Activated naive CD4-positive, alpha-beta T cell treated with anti-CD3 and anti-CD28 coated beads, Interleukin-2, amount 50 U/mL, for 24 hours (primary cell): ENCODE results near the gene SORBS1.
"Not testable (repeated sequence)": the region's sequence is repeated elsewhere in the genome, so short reads cannot be mapped to it uniquely, and the experiment has no call there.

Experiments
- H3K27ac Mint-ChIP-seq: one replicate; pipeline ENCODE4 v1.8.0; 2021; ENCODE audit warnings: mild to moderate bottlenecking, mixed read lengths
- H3K27me3 Mint-ChIP-seq: one replicate; pipeline ENCODE4 v1.8.0; 2021; ENCODE audit warnings: mixed read lengths
- H3K36me3 Mint-ChIP-seq: one replicate; pipeline ENCODE4 v1.8.0; 2021; ENCODE audit warnings: mixed read lengths
- H3K4me1 Mint-ChIP-seq: one replicate; pipeline ENCODE4 v1.8.0; 2021; ENCODE audit warnings: mixed read lengths
- H3K4me3 Mint-ChIP-seq: one replicate; pipeline ENCODE4 v1.8.0; 2021; ENCODE audit warnings: mild to moderate bottlenecking, mixed read lengths
- H3K9me3 Mint-ChIP-seq: one replicate; pipeline ENCODE4 v1.8.0; 2021; ENCODE audit warnings: mixed read lengths

The SORBS1 gene

GRCh38 chr10:95477175-95477520 is 84.0 kb downstream of the SORBS1 start:
- no peaks in the 10 kb centered on the region for H3K27me3 Mint-ChIP-seq
- H3K4me3 Mint-ChIP-seq = no peak overlapping the region
- no peaks in the 10 kb centered on the region for H3K4me1 Mint-ChIP-seq
- no peaks in the 10 kb centered on the region for H3K36me3 Mint-ChIP-seq
- no peak overlapping the region for H3K27ac Mint-ChIP-seq
- no peaks in the 10 kb centered on the region for H3K9me3 Mint-ChIP-seq

- H3K4me1 Mint-ChIP-seq = no peaks in the 10 kb centered on the region
- no peak overlapping the region for H3K4me3 Mint-ChIP-seq
- H3K27me3 Mint-ChIP-seq = no peaks in the 10 kb centered on the region
- no peaks in the 10 kb centered on the region for H3K9me3 Mint-ChIP-seq
- H3K27ac Mint-ChIP-seq = no peak overlapping the region
- no peaks in the 10 kb centered on the region for H3K36me3 Mint-ChIP-seq
These were observed 84.5 kb downstream of the SORBS1 start for GRCh38 chr10:95476469-95477174.

- H3K36me3 Mint-ChIP-seq = no peaks in the 10 kb centered on the region
- no peaks in the 10 kb centered on the region for H3K27me3 Mint-ChIP-seq
- H3K4me1 Mint-ChIP-seq = no peaks in the 10 kb centered on the region
- H3K9me3 Mint-ChIP-seq = no peaks in the 10 kb centered on the region
- no peak overlapping the region for H3K4me3 Mint-ChIP-seq
- H3K27ac Mint-ChIP-seq = no peak overlapping the region
These were observed 85.2 kb downstream of the SORBS1 start for GRCh38 chr10:95475827-95476468.

GRCh38 chr10:95475003-95475383 is 86.2 kb downstream of the SORBS1 start:
- H3K36me3 Mint-ChIP-seq = no peaks in the 10 kb centered on the region
- H3K9me3 Mint-ChIP-seq = no peaks in the 10 kb centered on the region
- no peaks in the 10 kb centered on the region for H3K27me3 Mint-ChIP-seq

GRCh38 chr10:95474228-95475002 is 86.8 kb downstream of the SORBS1 start:
- Mint-ChIP-seq H3K9me3 (no peaks in the 10 kb centered on the region), H3K4me1 (no peaks in the 10 kb centered on the region), H3K4me3 (no peak overlapping the region), H3K27me3 (no peaks in the 10 kb centered on the region), H3K36me3 (no peaks in the 10 kb centered on the region), H3K27ac (no peak overlapping the region)

More at GRCh38 chr10:95475003-95475383, 86.2 kb downstream of the SORBS1 start:
- no peaks in the 10 kb centered on the region for H3K4me1 Mint-ChIP-seq
- H3K4me3 Mint-ChIP-seq = no peak overlapping the region
- no peak overlapping the region for H3K27ac Mint-ChIP-seq

- Mint-ChIP-seq H3K36me3 (no peaks in the 10 kb centered on the region), H3K27me3 (no peaks in the 10 kb centered on the region), H3K4me3 (no peak overlapping the region), H3K9me3 (no peaks in the 10 kb centered on the region), H3K4me1 (no peaks in the 10 kb centered on the region), H3K27ac (no peak overlapping the region)
These were observed 88.7 kb downstream of the SORBS1 start for GRCh38 chr10:95472304-95473088.

- H3K27ac Mint-ChIP-seq = no peak overlapping the region
- H3K4me1 Mint-ChIP-seq = no peaks in the 10 kb centered on the region
- H3K27me3 Mint-ChIP-seq = no peaks in the 10 kb centered on the region
- no peak overlapping the region for H3K4me3 Mint-ChIP-seq
- no peaks in the 10 kb centered on the region for H3K9me3 Mint-ChIP-seq
- no peaks in the 10 kb centered on the region for H3K36me3 Mint-ChIP-seq
These were observed 91.5 kb downstream of the SORBS1 start for GRCh38 chr10:95469676-95470075.

- Mint-ChIP-seq H3K27me3 (no peaks in the 10 kb centered on the region), H3K4me3 (no peak overlapping the region), H3K9me3 (no peaks in the 10 kb centered on the region), H3K4me1 (no peaks in the 10 kb centered on the region), H3K27ac (no peak overlapping the region), H3K36me3 (no peaks in the 10 kb centered on the region)
These were observed 91.9 kb downstream of the SORBS1 start for GRCh38 chr10:95469251-95469650.

GRCh38 chr10:95467642-95468041 is 93.5 kb downstream of the SORBS1 start:
- H3K4me3 Mint-ChIP-seq, H3K27me3 Mint-ChIP-seq, H3K27ac Mint-ChIP-seq, H3K9me3 Mint-ChIP-seq, H3K4me1 Mint-ChIP-seq, H3K36me3 Mint-ChIP-seq: not testable (repeated sequence)

- Mint-ChIP-seq H3K4me1 (no peaks in the 10 kb centered on the region), H3K27ac (no peak overlapping the region), H3K9me3 (no peaks in the 10 kb centered on the region), H3K4me3 (no peak overlapping the region), H3K27me3 (no peaks in the 10 kb centered on the region), H3K36me3 (no peaks in the 10 kb centered on the region)
These were observed 94.0 kb downstream of the SORBS1 start for GRCh38 chr10:95467162-95467599.

- H3K9me3 Mint-ChIP-seq = no peaks in the 10 kb centered on the region
- H3K4me3 Mint-ChIP-seq = no peak overlapping the region
- no peak overlapping the region for H3K27ac Mint-ChIP-seq
- no peaks in the 10 kb centered on the region for H3K36me3 Mint-ChIP-seq
- no peaks in the 10 kb centered on the region for H3K27me3 Mint-ChIP-seq
- H3K4me1 Mint-ChIP-seq = no peaks in the 10 kb centered on the region
These were observed 94.7 kb downstream of the SORBS1 start for GRCh38 chr10:95466436-95466835.

- H3K4me1 Mint-ChIP-seq = no peaks in the 10 kb centered on the region
- no peaks in the 10 kb centered on the region for H3K9me3 Mint-ChIP-seq
- no peak overlapping the region for H3K27ac Mint-ChIP-seq
- H3K4me3 Mint-ChIP-seq = no peak overlapping the region
- no peaks in the 10 kb centered on the region for H3K27me3 Mint-ChIP-seq
- H3K36me3 Mint-ChIP-seq = no peaks in the 10 kb centered on the region
These were observed 96.9 kb downstream of the SORBS1 start for GRCh38 chr10:95464280-95464679.

- Mint-ChIP-seq H3K4me3 (no peak overlapping the region), H3K36me3 (no peaks in the 10 kb centered on the region)
These were observed 98.2 kb downstream of the SORBS1 start for GRCh38 chr10:95462740-95463667.

GRCh38 chr10:95461611-95462010 is 99.6 kb downstream of the SORBS1 start:
- Mint-ChIP-seq H3K27ac (no peak overlapping the region), H3K27me3 (no peaks in the 10 kb centered on the region), H3K9me3 (no peaks in the 10 kb centered on the region), H3K36me3 (no peaks in the 10 kb centered on the region), H3K4me1 (no peaks in the 10 kb centered on the region), H3K4me3 (no peak overlapping the region)

More at GRCh38 chr10:95462740-95463667, 98.2 kb downstream of the SORBS1 start:
- Mint-ChIP-seq H3K27ac (no peak overlapping the region), H3K27me3 (no peaks in the 10 kb centered on the region), H3K4me1 (no peaks in the 10 kb centered on the region), H3K9me3 (no peaks in the 10 kb centered on the region)
